Stimulated activated CD8-positive, alpha-beta memory T cell treated with anti-CD3 and anti-CD28 coated beads, Interleukin-2, amount 100 ng/mL, for 1 hour (primary cell): Measurements from ENCODE around the gene LAMA5.

Source experiments
- DNase-seq, 2 donors: peaks; one replicate each; pipeline ENCODE4 v3.0.0-alpha.2; 2020; ENCODE audit warnings: low read depth in 2 of 2

Gene LAMA5

GRCh38 chr20:62328684-62329388, 38.3 kb downstream of the LAMA5 start:
- no peak for DNase-seq

- no peak for DNase-seq
Observed at GRCh38 chr20:62327726-62328495, 39.2 kb downstream of the LAMA5 start.

DNA sequence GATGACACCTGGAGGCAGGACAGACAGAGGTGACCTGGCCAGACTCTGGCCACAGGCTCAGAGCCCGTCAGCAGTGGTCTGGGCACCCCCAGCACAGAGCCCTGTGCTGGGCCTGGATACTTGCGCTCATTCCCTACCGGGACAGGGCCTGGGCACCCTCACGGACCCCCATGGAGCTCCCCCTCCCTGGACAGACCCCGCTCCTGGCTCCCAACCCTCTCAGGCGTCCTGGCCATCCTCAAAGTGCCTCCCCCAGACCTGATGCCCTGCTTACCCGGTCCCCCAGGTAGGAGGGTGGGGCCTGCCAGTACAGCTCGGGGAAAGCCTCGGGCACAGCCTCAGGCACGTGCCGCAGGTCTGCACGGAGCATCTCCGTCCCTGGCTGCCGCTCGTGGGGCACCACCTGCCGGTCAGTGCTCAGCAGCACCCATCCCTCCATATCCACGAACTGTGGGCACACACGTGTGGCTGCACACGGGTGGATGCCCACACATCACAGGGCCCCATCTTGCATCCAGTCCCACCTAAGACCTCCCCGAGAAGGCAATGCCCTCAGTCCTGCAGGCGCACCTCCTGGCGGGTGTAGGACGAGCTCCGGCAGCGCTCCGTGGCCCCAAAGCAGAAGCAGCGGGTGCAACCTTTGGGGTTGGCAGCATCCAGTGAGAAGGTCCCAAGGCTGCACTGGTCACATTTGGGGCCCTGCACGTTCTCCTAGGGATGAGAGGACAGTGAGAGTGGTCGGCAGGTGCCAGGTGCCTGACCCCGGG, 40.0 kb downstream of the LAMA5 start:
- DNase-seq, result no peak

- no peak for DNase-seq
Observed at GRCh38 chr20:62326559-62326958, 40.6 kb downstream of the LAMA5 start.

DNA sequence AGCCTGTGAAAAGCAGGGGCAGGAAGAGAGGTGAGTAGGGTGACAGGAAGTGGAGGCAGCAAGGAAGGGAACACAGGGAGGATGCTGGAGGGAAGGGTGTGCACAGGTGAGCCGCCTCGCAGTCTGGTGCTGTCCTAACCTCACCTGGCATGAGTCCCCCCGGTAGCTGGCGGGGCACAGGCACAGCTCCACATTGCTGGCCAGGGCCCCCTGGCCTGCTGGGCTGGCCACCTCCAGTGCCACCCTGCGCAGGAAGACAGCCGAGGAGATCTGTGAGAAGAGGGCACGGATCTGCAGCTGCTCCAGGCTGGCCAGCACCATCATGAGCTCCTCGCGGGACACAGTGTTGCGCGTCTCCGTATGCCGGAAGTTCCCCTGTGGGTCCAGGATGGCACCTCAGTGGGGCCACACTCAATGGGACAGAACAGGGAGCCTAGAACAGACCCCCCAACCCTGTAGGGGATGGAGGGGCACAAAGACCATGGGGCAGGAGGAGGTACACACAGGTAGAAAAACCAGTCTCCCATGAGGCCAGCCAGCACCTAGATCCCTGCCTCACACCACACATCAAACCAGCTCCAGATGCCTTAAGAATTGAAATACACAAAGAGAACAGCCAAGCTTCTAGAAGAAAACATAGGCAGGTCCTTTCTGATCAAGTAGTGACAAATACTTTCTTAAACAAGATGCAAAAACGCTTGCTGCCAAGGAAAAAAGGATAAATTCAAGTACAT, 41.8 kb downstream of the LAMA5 start:
- no peak for DNase-seq

- DNase-seq, result no peak
Observed at GRCh38 chr20:62323980-62324906, 42.9 kb downstream of the LAMA5 start.

DNA sequence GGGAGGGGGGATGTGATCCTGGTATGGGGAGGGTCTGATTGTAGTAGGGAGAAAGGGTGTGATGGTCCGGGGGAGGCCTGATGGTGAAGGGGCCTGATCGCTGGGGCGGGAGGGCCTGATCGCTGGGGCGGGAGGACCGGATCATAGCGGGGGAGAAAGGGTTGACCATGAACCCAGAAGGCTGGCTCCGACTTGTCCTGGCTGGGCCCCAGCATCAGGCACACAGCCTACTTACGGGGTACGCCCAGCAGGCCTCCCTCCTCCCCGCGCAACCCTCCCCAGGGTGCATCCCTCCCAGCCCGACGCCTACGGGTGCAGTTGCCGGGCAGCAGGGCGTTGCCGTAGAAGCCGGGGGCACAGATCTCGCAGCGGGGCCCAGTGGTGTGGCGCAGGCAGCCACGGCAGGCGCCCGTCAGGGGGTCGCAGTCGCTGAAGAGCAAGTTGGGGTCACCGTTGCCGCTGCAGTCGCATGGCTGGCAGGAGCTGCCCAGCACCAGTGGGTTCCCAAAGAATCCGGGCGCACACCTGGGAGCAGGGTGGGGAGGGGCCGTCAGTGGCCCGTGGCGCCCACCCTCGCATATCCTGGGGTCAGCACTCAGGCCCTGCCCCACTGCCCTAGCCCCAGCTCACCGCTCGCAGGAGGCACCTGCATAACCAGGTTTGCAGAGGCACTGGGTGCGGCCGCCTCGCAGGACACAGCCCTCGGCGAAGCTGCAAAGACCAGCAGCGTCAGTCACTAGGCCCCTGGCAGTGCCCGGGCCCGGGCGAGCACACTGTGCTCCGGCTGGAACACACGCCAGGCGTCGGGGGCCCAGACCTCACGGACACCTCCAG, 43.7 kb downstream of the LAMA5 start:
- no peak for DNase-seq

DNA sequence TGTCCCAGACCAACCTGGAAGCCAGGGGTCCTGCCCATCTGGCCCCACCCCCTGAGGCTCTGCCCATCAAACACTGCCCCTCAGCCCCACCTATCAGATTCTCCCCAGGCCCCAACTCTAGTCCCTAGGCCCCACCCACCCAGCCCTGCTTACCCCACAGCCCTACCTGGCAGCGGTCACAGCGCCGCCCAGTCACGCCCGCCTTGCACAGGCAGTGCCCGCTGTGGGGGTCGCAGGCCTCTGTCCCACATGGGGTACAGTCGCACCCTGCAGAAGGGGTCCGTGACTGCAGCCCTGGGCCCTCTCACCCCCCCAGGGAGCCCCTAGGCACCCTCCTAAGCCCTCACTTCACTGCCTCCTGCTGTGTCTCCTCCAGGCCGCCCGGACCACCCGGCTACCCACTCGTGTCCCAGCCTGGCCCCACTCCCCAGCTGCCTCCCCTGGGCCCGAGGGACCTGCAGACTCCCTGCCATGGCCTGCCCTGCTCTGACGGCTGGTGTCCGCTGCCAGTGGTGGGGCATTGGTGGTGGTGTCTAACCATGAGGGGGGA, 44.5 kb downstream of the LAMA5 start:
- DNase-seq, result no peak

DNA sequence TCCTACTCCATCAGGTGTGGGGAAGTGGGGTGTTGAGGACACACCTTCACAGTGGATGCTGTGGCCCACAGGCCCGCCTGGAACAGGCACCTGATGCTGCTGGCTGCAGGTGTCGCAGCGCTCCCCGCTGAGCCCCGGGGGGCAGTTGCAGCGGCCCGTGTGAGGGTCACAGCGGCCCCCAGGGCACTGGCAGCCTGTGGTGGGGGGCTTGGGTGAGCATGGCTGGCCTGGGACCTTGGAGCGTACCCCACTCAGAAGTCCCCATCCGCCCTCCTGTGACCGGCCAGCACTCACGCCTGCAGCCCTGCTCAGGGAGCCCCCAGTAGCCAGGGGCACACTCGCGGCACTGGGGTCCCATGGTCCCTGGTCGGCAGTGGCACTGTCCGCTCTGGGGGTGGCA, 45.1 kb downstream of the LAMA5 start:
- DNase-seq, result no peak

GRCh38 chr20:62321521-62321948, 45.6 kb downstream of the LAMA5 start:
- no peak for DNase-seq

GRCh38 chr20:62320581-62321354, 46.3 kb downstream of the LAMA5 start:
- DNase-seq, result no peak

- no peak for DNase-seq
Observed at GRCh38 chr20:62319346-62319909, 47.7 kb downstream of the LAMA5 start.

DNA sequence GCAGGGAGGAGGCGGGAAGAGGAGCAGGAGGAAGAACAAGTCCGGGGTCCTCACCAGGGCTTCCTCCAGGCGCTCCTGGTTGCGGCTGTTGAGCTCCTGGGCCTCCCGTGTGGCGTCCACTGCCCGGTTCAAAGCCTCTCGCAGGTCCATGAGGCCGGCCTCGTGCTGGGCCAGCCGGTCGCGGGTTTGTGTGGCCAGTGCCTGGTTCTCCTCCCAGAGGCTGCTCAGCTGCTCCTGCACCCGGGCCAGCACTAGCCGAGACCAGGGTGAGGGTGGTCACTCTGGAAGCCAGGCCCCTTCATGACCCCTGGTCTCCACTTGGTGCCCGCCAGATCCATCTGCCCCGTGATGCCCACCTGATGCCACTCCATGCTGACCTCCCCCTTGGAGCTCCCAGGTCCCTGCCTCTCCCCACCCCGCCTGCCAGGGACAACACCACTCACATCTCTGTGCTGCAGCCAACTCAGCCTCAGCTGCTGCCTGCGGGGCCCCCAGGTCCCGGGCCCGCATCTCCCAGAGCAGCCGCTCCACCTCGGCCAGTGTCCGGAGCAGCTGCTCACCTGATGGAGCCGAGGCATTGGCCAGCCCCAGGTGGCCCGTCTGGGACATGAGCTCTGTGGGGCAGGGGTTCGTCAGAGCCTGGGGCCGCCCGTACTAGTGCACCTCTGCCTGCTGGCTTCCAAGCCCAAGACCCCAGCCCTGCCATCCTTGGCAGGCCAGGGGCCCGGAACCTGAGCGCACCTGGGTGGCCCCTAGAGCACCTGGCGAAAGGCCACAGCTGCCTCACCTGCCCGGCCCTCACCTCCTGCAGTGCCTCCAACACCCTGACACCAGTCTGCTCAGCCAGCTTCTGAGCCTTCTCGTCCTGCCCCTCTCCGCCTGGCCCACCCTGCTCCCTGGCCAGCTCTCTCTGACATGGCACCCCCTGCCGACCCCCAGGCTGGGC, 48.4 kb downstream of the LAMA5 start:
- DNase-seq, result no peak

DNA sequence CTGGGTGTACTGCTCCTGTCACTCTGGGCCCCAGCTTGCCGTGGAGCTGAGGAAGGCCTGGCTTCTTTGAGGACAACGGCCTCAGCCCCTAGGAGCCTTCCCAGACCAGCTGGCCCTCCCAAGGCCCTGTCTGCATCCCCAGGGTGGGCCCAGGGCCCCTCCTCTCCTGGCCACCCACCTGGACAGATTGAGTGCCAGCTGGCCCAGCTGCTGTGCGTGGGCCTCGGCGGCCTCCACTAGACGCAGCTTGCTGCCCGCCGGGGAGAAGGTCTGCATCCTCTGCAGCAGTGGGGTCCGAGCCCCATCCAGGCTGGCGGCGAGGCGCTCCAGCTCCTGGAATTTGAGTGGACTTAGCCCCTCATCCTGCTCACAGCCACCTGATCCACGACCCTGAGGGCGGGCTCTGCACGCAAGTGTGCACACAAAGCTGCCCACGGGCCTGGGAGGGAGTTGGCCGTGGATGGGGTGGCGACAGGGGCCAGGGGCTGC, 49.9 kb downstream of the LAMA5 start:
- DNase-seq, result no peak

DNA sequence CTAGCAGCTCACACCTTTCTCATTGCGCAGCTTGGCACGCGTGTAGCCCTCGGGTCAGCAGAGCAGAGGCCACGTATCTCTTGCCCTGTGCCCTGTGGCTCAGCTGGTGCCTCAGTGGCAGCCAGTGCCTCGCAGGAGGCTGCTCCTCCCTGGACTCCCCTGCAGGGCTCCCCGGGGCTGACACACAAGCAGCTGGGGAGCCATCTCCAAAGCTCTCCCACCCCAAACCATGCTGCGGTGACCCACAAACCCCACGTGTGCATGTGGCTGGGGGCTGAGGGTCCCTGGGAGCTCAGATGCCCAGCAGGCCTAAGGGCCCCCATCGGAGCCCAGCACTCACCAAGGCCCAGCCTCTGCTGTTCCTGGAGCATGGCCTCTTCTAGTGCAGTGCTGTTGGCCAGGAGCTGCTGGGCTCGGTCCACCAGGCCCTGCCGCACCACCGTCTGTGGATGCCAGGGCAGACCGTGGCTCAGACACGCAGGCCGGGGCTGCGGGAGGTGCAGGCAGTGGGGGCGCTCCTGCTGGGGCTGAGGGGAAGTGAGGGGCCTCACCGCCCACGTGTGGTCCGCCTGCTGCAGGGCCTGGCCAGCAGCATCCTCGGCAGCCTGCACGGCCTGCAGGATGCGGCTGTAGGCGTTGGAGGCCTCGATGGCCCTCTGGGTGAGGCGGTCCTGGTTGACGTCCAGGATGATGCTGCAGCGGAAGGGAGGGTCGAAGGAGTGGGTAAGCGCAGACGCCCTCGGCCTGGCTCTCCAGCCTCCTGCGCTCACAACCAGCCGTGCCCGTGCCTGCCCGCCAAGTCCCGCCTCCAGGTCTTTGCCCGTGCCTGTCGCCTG, 50.6 kb downstream of the LAMA5 start:
- no peak for DNase-seq

DNA sequence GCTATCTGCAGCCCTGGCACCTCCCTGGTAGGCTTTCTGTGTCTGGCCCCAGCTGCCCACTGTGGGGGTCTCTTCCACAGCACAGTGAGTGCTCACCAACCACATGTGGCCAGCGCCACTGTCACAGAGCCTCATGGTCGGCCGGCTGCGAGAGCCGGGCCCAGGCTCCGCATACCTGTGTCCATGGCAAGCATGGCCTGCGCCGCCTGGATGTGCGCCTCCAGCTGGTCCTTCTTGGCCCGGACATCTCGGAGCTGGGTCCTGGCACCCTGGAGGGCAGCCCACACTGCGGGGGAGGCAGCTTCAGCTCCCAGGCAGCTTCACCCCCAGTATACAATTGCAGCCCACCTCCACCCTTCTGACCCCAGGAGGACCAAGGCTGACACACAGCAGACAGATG, 51.3 kb downstream of the LAMA5 start:
- DNase-seq, result no peak
